Naive thymus-derived CD4-positive, alpha-beta T cell (primary cell): ENCODE results near the gene ROR2. TPM values are rescaled to one million over a fixed set of nuclear protein-coding genes. Genes with fewer than 3 reads are reported as not detected.

Experiments used
- ATAC-seq: fragments of 150-1000 bp; cut with Tn5 transposase; 2 replicates; pipeline ENCODE4 v1.10.0; 2021; ENCODE audit warnings: mild to moderate bottlenecking, moderate library complexity
- CTCF ChIA-PET: fragments of 350-600 bp; sonication (Branson Sonifier 250); formaldehyde crosslinking; loops from one replicate; lab custom pipeline; 2021; ENCODE audit warnings: antibody characterized with exemption; lab: Charles Lee
- POLR2A ChIA-PET: fragments of 350-600 bp; sonication (Branson Sonifier 250); formaldehyde crosslinking; loops from one replicate; lab custom pipeline; 2021; ENCODE audit warnings: antibody characterized with exemption, inconsistent platforms; lab: Charles Lee
- DNase-seq, 9 donors: peaks; one replicate each; pipeline versions ENCODE4 v3.0.0 to v3.0.0-alpha.2; 2020 to 2022; ENCODE audit warnings: mixed read lengths in 1 of 9
- H3K27ac ChIP-seq: one replicate; pipeline ENCODE4 v1.7.0; 2013; ENCODE audit warnings: mild to moderate bottlenecking, low read depth, low read length, moderate library complexity
- H3K27me3 ChIP-seq, 2 donors: one replicate each; pipeline ENCODE4 v1.7.0; 2013; ENCODE audit warnings: low read length in 2 of 2, mild to moderate bottlenecking in 2 of 2, moderate library complexity in 2 of 2; ENCODE audit not compliant: control insufficient read depth in 2 of 2, insufficient read depth in 2 of 2
- H3K36me3 ChIP-seq, 3 experiments: 1 replicate in 2 of 3; 2 replicates in 1 of 3; pipeline ENCODE4 v1.7.0; 2013; ENCODE audit warnings: low read length in 3 of 3, mild to moderate bottlenecking in 3 of 3, moderate library complexity in 1 of 3; ENCODE audit not compliant: insufficient read depth in 3 of 3, control insufficient read depth in 2 of 3
- H3K4me1 ChIP-seq, 2 donors: one replicate each; pipeline ENCODE4 v1.7.0; 2013; ENCODE audit warnings: low read length in 2 of 2, mild to moderate bottlenecking in 2 of 2, moderate library complexity in 1 of 2; ENCODE audit not compliant: control insufficient read depth in 2 of 2, insufficient read depth in 2 of 2
- H3K4me3 ChIP-seq: 2 replicates; pipeline ENCODE4 v1.7.0; 2013; ENCODE audit warnings: mild to moderate bottlenecking, low read length
- H3K9me3 ChIP-seq, 3 experiments: 1 replicate in 2 of 3; 2 replicates in 1 of 3; pipeline ENCODE4 v1.7.0; 2013; ENCODE audit warnings: low read length in 3 of 3; ENCODE audit not compliant: control insufficient read depth in 2 of 3
- H3K27ac Mint-ChIP-seq, 9 donors: one replicate each; pipeline ENCODE4 v1.8.0; 2020 to 2022; ENCODE audit warnings: mixed read lengths in 9 of 9, mild to moderate bottlenecking in 8 of 9, moderate library complexity in 5 of 9, inconsistent platforms in 2 of 9
- H3K27me3 Mint-ChIP-seq, 5 donors: one replicate each; pipeline ENCODE4 v1.8.0; 2021 to 2022; ENCODE audit warnings: mixed read lengths in 5 of 5, mild to moderate bottlenecking in 1 of 5
- H3K36me3 Mint-ChIP-seq, 5 donors: one replicate each; pipeline ENCODE4 v1.8.0; 2020 to 2022; ENCODE audit warnings: mixed read lengths in 5 of 5, mild to moderate bottlenecking in 3 of 5, inconsistent platforms in 1 of 5
- H3K4me1 Mint-ChIP-seq, 7 donors: one replicate each; pipeline ENCODE4 v1.8.0; 2020 to 2022; ENCODE audit warnings: mixed read lengths in 7 of 7, mild to moderate bottlenecking in 3 of 7, inconsistent platforms in 1 of 7
- H3K4me3 Mint-ChIP-seq, 10 donors: one replicate each; pipeline ENCODE4 v1.8.0; 2020 to 2022; ENCODE audit warnings: mild to moderate bottlenecking in 10 of 10, mixed read lengths in 10 of 10, moderate library complexity in 6 of 10, inconsistent platforms in 2 of 10
- H3K9me3 Mint-ChIP-seq, 11 donors: one replicate each; pipeline ENCODE4 v1.8.0; 2020 to 2022; ENCODE audit warnings: mixed read lengths in 11 of 11, mild to moderate bottlenecking in 4 of 11, inconsistent platforms in 1 of 11, moderate library complexity in 1 of 11
- intact Hi-C, 2 donors: fragments of 100-400 bp; cut with micrococcal nuclease; formaldehyde crosslinking; loops; one replicate each; pipeline ENCODE4 v1.15.1; 2023
- polyA plus RNA-seq, 2 donors: library from polyadenylated mRNA; unstranded; fragments of 300-500 nt; fragmentation: Illumina TruSeq; gene quantifications; one replicate each; pipeline ENCODE4 v1.2.3, GENCODE V29; 2021
- total RNA-seq, 6 experiments: library from RNA in 5 of 6; stranded (reverse) in 5 of 6; gene quantifications; 1 replicate in 5 of 6; 2 replicates in 1 of 6; pipeline ENCODE4 v1.2.3 and lab custom pipeline; 2021 to 2026

ROR2 gene
- total and polyA plus RNA-seq, 7 experiments from 2014 or later = 0.48 to 2.1 TPM; not detected in 5

DNA sequence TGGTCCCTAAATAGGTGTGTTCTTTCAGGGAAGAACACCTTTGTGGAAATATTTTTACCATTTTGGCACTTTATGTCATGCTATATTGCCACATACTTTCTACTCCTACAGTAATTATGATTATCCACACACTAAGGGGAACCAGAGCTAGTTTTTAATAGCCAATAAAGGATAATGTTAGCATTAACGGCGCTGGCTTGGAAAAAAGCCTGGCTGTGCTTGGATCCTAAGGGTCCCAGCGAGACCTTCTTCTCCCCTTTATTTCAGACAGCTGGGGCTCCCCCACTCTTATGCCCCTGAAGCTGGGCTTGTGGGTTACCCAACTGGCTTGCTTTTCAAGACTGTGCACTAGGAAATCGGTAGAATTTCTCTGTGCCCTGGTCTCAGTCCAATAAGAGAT, 367.8 kb downstream of the ROR2 start:
- Histone ChIP-seq H3K36me3 (no peaks in the 10 kb centered on the region), H3K27ac (no peak overlapping the region), H3K4me3 (no peak overlapping the region), H3K9me3 (no peaks in the 10 kb centered on the region), H3K27me3 (no peaks in the 10 kb centered on the region), H3K4me1 (no peaks in the 10 kb centered on the region)
- intact Hi-C loops = no loop called here
- Mint-ChIP-seq H3K36me3 (no peaks in the 10 kb centered on the region), H3K27ac (no peak overlapping the region), H3K9me3 (peaks cover 0 to 5% (median 0%) of the 10 kb centered on the region in 11 donors), H3K4me1 (peaks cover 0 to 6% (median 0%) of the 10 kb centered on the region in 7 donors), H3K27me3 (peaks cover 5 to 35% (median 17%) of the 10 kb centered on the region in 5 donors), H3K4me3 (no peak overlapping the region)
- CTCF ChIA-PET = no interaction called here
- DNase-seq (no peak), ATAC-seq (no peak)
- POLR2A ChIA-PET = no interaction called here

DNA sequence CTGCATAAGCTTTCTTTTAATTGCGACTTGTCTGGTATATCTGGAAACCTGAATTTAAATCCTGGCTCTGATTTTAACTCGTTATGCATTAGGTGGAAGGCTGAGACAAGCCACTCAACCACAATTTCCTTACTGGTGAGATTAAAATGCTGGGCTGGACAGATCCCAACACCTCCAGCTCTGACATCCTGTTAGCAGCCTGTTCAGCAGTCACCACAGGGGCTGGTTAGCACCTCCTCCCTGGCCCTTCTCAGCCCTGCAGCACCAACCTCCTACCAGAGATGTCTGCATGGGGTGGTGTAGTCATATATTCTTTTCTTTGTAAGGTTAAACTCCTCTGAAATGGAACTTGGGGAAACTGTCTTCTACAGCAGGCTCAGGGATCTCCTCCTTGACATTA, 369.9 kb downstream of the ROR2 start:
- H3K27me3 Mint-ChIP-seq = peaks cover 5 to 27% (median 11%) of the 10 kb centered on the region in 5 donors
- no peaks in the 10 kb centered on the region for H3K36me3 Mint-ChIP-seq
- CTCF ChIA-PET = no interaction called here

DNA sequence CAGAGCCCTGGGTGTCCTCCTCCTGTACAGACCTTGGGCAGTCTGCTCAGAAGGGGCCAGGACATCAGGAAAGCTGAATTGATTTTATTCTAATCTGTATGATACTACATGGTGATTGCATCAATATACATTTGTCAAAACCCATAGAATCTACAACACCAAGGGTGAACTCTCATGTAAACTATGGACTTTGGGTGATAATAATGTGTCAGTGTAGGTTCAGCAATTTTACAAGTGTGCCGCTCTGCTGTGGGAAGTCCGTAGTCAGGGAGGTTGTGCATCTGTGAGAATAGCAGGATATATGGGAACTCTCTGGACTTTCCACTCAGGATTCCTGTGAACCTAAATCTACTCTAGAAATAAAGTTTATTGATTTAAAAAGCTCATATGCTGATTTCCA, 371.1 kb downstream of the ROR2 start:
- H3K27ac ChIP-seq = no peak overlapping the region
- DNase-seq (no peak), ATAC-seq (no peak)
- Mint-ChIP-seq H3K27me3 (peaks cover 2 to 19% (median 11%) of the 10 kb centered on the region in 5 donors), H3K36me3 (no peaks in the 10 kb centered on the region), H3K27ac (no peak overlapping the region), H3K4me1 (peaks cover 0 to 6% (median 0%) of the 10 kb centered on the region in 7 donors), H3K9me3 (peaks cover 0 to 5% (median 0%) of the 10 kb centered on the region in 11 donors), H3K4me3 (no peak overlapping the region)
- no peak overlapping the region for H3K4me3 ChIP-seq
- no peaks in the 10 kb centered on the region for H3K9me3 ChIP-seq
- no peaks in the 10 kb centered on the region for H3K27me3 ChIP-seq
- no peaks in the 10 kb centered on the region for H3K36me3 ChIP-seq
- no peaks in the 10 kb centered on the region for H3K4me1 ChIP-seq
- POLR2A ChIA-PET = interaction anchor here (1.0 kb wide), 1 partner anchor 12 kb away, joined by 3 read pairs; no protein-coding TSS in a partner anchor
- intact Hi-C loops = no loop called here
- CTCF ChIA-PET = interaction anchor here (0.6 kb wide), 1 partner anchor 69 kb away, joined by 4 read pairs; no protein-coding TSS in a partner anchor

More for the DNA sequence above, 369.9 kb downstream of the ROR2 start:
- Histone ChIP-seq H3K27me3 (no peaks in the 10 kb centered on the region), H3K4me3 (no peak overlapping the region), H3K9me3 (no peaks in the 10 kb centered on the region), H3K36me3 (no peaks in the 10 kb centered on the region), H3K27ac (no peak overlapping the region), H3K4me1 (no peaks in the 10 kb centered on the region)
- Mint-ChIP-seq H3K9me3 (peaks cover 0 to 5% (median 0%) of the 10 kb centered on the region in 11 donors), H3K4me3 (no peak overlapping the region), H3K4me1 (peaks cover 0 to 6% (median 0%) of the 10 kb centered on the region in 7 donors), H3K27ac (no peak overlapping the region)
- POLR2A ChIA-PET = no interaction called here
- intact Hi-C loops = no loop called here
- ATAC-seq = peak; percentile 56
- DNase-seq = no peak

DNA sequence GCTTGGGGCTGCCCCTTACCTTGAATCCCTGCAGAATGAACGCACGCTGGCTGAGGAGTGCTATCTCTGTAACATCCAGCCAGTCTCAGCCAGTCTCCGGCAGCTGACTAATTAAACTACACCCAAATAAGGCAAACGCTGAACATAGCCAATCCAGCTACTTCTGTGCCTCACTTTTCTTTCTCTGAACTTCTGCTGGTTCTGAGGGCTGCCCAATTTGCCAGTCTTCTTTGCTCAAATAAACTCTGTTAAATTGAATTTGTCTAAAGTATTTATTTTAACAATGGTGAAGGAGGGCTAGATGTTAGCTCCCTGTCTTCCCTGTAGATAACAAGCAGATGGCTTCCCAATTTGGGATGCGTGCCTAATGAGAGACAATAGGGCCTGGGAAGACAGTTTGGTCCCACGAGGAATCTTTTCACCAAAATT, 372.4 kb downstream of the ROR2 start:
- Histone ChIP-seq H3K27me3 (no peaks in the 10 kb centered on the region), H3K4me1 (no peaks in the 10 kb centered on the region), H3K27ac (no peak overlapping the region), H3K4me3 (no peak overlapping the region), H3K36me3 (no peaks in the 10 kb centered on the region), H3K9me3 (no peaks in the 10 kb centered on the region)
- Mint-ChIP-seq H3K9me3 (peaks cover 0 to 1% (median 0%) of the 10 kb centered on the region in 11 donors), H3K4me3 (no peak overlapping the region), H3K36me3 (no peaks in the 10 kb centered on the region), H3K27me3 (peaks cover 6 to 13% (median 10%) of the 10 kb centered on the region in 5 donors), H3K4me1 (peaks cover 0 to 6% (median 0%) of the 10 kb centered on the region in 7 donors), H3K27ac (no peak overlapping the region)
- ATAC-seq = no peak
- intact Hi-C loops = no loop called here
- CTCF ChIA-PET = no interaction called here
- no peak for DNase-seq
- POLR2A ChIA-PET = no interaction called here

DNA sequence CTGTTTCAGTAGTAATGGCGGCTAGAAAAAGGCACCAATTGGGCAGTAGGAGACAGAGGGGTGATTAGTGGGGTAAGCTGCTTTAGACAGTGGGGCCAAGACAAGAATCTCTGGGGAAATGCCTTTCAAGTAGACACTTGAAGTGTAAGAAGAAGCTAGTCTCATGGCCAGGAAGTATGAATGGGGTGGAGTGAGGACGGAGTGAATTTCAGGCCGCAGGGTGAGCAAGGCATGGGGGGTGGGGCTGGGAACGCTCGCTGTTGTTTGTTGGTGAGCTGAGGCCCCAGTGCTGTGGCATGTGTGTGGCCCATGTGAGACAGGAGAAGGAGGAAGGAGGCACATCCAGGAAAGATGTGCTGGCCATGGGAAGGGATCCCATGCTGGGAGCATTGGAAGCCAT, 377.2 kb downstream of the ROR2 start:
- H3K27me3 Mint-ChIP-seq = peaks cover 16 to 27% (median 26%) of the 10 kb centered on the region in 5 donors

DNA sequence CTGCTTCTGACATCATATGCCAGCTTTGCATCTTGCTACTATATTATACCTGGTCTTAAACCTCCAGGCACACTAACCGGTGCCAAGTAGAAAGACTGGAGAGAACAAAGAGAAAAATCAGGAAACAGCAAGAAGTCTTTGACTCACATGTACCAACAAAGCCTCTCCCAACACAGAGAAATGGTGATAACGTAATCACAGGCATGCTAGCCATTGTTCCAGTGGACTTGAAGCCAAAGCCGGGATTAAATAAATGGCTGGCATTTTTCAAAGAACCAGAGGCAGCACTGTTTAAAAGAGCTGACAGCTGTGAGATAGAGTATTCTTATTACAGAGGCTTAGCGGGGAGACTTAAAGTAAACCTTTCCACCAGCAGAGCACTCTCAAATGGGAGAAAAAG, 378.0 kb downstream of the ROR2 start:
- H3K27me3 Mint-ChIP-seq = peaks cover 16 to 27% (median 26%) of the 10 kb centered on the region in 5 donors
- ChIA-PET CTCF (no interaction called here), POLR2A (no interaction called here)
- no peak overlapping the region for H3K4me3 Mint-ChIP-seq
- Histone ChIP-seq H3K9me3 (no peaks in the 10 kb centered on the region), H3K4me3 (no peak overlapping the region), H3K36me3 (no peaks in the 10 kb centered on the region), H3K4me1 (no peaks in the 10 kb centered on the region), H3K27me3 (no peaks in the 10 kb centered on the region), H3K27ac (no peak overlapping the region)
- no peak for ATAC-seq
- DNase-seq = no peak
- intact Hi-C loops = no loop called here
- H3K9me3 Mint-ChIP-seq = peaks cover 0 to 1% (median 0%) of the 10 kb centered on the region in 11 donors
- no peaks in the 10 kb centered on the region for H3K4me1 Mint-ChIP-seq
- no peak overlapping the region for H3K27ac Mint-ChIP-seq
- no peaks in the 10 kb centered on the region for H3K36me3 Mint-ChIP-seq

More for the DNA sequence above, 377.2 kb downstream of the ROR2 start:
- no peaks in the 10 kb centered on the region for H3K36me3 ChIP-seq
- H3K36me3 Mint-ChIP-seq = no peaks in the 10 kb centered on the region
- H3K27me3 ChIP-seq = no peaks in the 10 kb centered on the region
- peaks cover 0 to 1% (median 0%) of the 10 kb centered on the region in 11 donors for H3K9me3 Mint-ChIP-seq
- ChIA-PET CTCF (no interaction called here), POLR2A (no interaction called here)
- no peak overlapping the region for H3K27ac Mint-ChIP-seq
- DNase-seq = no peak
- no peaks in the 10 kb centered on the region for H3K9me3 ChIP-seq
- no peaks in the 10 kb centered on the region for H3K4me1 ChIP-seq
- no peak overlapping the region for H3K27ac ChIP-seq
- no peak for ATAC-seq
- no peak overlapping the region for H3K4me3 ChIP-seq
- H3K4me3 Mint-ChIP-seq = no peak overlapping the region
- H3K4me1 Mint-ChIP-seq = no peaks in the 10 kb centered on the region
- intact Hi-C loops = no loop called here

DNA sequence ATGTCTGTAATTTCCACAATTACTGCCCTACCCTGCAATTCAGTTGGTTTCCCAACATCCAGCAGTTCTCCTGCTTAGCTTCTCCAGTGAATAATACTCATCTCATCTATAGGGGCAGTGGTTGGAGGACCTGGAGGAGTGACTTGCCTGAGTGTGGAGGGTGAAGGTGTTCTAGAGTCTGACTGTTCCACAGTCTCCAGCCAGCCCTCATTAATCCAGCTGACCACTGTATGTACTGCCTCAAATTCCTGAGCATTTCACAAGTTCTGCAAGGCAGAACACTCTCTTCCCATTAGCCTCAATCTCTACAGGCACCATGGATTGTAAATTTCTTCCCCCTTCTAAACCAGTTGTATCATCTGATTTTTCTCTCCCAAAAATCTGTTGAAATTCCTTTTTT, 379.0 kb downstream of the ROR2 start:
- H3K4me3 ChIP-seq = no peak overlapping the region
- intact Hi-C loops = no loop called here
- no peaks in the 10 kb centered on the region for H3K36me3 Mint-ChIP-seq
- ChIA-PET POLR2A (no interaction called here), CTCF (no interaction called here)
- H3K27me3 ChIP-seq = no peaks in the 10 kb centered on the region
- DNase-seq (no peak), ATAC-seq (no peak)
- H3K4me3 Mint-ChIP-seq = no peak overlapping the region
- H3K4me1 Mint-ChIP-seq = no peaks in the 10 kb centered on the region
- no peaks in the 10 kb centered on the region for H3K36me3 ChIP-seq
- H3K9me3 ChIP-seq = no peaks in the 10 kb centered on the region
- H3K4me1 ChIP-seq = no peaks in the 10 kb centered on the region
- peaks cover 0 to 1% (median 0%) of the 10 kb centered on the region in 11 donors for H3K9me3 Mint-ChIP-seq
- H3K27ac Mint-ChIP-seq = no peak overlapping the region
- H3K27ac ChIP-seq = no peak overlapping the region
- peaks cover 19 to 27% (median 26%) of the 10 kb centered on the region in 5 donors for H3K27me3 Mint-ChIP-seq
